Renal cortex interstitium (tissue), 11 donors: Measurements from ENCODE around the gene TMED4. TPM values are rescaled to one million over a fixed set of nuclear protein-coding genes. Genes with fewer than 3 reads are reported as not detected.
A peak's percentile ranks its signal among the peaks of the same experiment; 100 is the strongest.

Experiments used
- DNase-seq, 11 donors: peaks; one replicate each; pipeline ENCODE4 v3.0.0-alpha.2; 2013; ENCODE audit warnings: low read depth in 9 of 11, low spot score in 4 of 11; ENCODE audit errors: extremely low read depth in 1 of 11
- polyA plus RNA-seq, 3 donors: library from polyadenylated mRNA; unstranded; fragments of 120-200 nt; gene quantifications; one replicate each; pipeline ENCODE4 v1.2.1, GENCODE V29; 2013; ENCODE audit not compliant: insufficient read length in 3 of 3

The TMED4 gene
- polyA plus RNA-seq, 3 donors: 134 to 175 (median 142) TPM

GRCh38 chr7:44534501-44534900 lies 47.5 kb downstream of the TMED4 start:
- peak in 3 of 11 donors; percentile 4 to 7 (median 5) for DNase-seq

- no peak for DNase-seq
Observed at GRCh38 chr7:44534087-44534486, 47.9 kb downstream of the TMED4 start.

- DNase-seq: no peak
Observed at GRCh38 chr7:44533301-44534055, 48.6 kb downstream of the TMED4 start.

- no peak for DNase-seq
Observed at GRCh38 chr7:44531421-44532380, 50.3 kb downstream of the TMED4 start.

- no peak for DNase-seq
Observed at GRCh38 chr7:44530990-44531389, 51.0 kb downstream of the TMED4 start.

Other genes starting within 250 kb of the TMED4 start
- 10 to 100 TPM; 81.7 to 96.9 (median 84.8) TPM for gene NUDCD3, start 91.6 kb downstream of the TMED4 start, polyA plus RNA-seq
- 1 to 10 TPM; 2.5 to 3.9 (median 3.3) TPM for gene NPC1L1, start 40.9 kb downstream of the TMED4 start, polyA plus RNA-seq
- 100 to 1,000 TPM in 1 of 3 donors, 10 to 100 TPM in 2; 82.6 to 131 (median 91.3) TPM for gene DDX56, start 8.3 kb downstream of the TMED4 start, polyA plus RNA-seq
- 10 to 100 TPM; 81.6 to 93.6 (median 84.2) TPM for gene OGDH, start 24.4 kb upstream of the TMED4 start, polyA plus RNA-seq
- 100 to 1,000 TPM in 1 of 3 donors, 10 to 100 TPM in 2; 53.9 to 109 (median 72.0) TPM for gene ZMIZ2, start 166.6 kb upstream of the TMED4 start, polyA plus RNA-seq
- 1,000 to 10,000 TPM; 1,113 to 1,381 (median 1,260) TPM for gene PPIA, start 214.4 kb upstream of the TMED4 start, polyA plus RNA-seq